HG03159 (cell line): ENCODE measurements around the gene TWF2.
A peak's percentile ranks its signal among the peaks of the same experiment; 100 is the strongest.

Source experiments
- ATAC-seq: cut with Tn5 transposase; IDR thresholded peaks from one replicate; pipeline ENCODE4 v1.9.1; 2021; ENCODE audit warnings: mild to moderate bottlenecking, moderate library complexity; ENCODE audit not compliant: unreplicated experiment

The TWF2 gene

DNA sequence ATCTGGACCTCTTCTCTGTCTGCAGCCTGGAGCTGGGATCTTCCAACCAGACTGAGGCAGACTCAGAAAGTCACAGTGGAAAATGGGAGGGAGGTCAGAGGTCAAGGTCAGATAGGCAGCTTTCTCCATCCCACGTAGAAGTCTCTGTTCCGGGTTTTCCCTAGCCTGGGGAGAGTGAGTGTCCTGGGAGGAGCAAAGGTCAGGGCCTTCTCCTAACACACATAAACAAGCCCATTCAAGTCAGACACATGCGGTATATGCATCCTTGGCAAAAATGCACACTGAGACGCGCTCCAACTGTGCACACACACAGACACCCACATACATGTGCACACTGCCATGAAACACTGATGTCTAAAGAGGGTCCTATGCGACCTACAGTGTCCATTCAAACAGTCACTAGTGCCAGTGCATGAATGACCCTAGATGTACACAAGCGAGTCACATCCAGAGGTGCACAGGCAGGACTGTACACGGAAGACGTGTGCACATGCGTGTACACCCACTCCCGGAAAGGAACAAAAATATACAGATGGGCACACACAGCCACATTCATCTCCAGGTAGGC, 681 bp downstream of the TWF2 start:
- no peak for ATAC-seq

DNA sequence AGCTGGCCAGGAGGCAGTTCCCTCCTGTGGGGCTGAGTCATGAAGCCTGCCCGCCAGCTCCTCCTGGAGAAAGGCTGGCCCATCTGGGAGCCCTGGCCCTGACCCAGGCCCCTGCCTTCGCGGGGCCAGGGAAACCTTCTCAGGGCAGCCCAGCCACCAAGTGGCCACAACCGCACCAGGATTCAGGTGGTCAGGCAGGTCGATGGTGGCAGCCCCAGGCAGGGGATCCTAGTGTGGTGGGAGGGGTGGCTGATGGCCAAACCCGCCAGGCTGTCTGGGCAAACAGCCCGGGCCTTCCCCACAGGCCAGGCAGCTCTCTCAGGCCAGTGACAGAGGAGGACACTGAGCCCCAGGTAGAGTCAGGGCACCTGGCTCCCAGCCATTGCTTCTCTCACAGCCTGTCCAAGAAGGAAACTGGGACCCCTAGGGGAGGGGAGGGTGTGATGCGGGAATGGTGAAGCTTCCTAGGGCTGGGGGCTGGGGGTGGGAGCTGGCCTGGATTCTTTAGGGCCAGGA, 1.2 kb downstream of the TWF2 start:
- no peak for ATAC-seq

DNA sequence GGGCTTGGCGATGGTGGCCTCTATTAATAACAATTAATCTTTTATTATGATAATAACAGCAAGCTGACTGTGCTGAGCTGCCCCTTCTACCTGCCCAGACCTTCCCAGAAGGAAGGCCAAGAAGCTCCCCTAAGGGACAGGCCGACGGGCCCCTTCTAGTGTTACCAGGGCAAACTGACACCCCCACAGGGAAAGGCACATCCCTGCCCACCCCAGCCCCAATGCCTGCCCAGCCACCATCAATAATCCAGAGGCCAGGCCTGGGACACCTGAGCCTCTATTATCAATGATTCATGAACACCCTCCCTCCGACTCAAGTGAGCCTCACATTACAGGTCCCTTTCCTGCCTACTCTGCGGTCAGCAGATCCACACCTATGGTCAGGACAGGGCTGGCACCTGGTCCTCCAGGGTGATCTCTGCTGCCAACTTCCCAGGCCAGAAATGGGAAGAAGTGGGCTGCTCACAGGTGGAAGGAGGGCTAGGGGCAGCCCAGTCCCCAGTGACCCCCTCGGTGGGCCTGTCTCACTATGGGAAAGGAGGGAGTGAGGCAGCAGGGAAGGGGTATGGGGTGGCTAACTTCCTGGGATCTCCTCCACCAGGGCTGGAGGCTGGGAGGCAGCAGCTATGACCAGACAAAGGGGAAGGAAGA, 1.8 kb downstream of the TWF2 start:
- no peak for ATAC-seq

DNA sequence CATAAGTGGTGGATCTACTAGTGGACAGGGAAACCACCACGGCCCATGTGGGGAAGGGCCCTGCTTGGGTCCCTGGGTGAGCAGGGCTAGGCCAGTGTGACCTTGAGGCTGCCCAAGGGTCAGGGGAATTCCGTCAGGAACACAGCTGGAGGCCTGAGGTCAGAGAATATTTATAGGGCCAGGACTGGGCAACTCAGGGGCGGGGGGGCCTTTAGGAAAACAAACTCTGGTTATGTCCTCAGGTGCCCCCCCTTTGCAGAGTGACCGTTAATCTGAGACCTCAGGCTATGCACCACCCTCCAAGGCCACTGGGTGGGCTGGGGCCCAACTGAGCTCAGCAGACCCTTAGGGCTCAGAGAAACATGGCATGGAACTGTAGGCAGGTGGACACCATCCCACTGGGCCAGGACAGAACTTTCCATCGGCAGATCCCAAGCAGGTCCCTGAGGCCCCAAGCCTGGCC, 2.5 kb downstream of the TWF2 start:
- no peak for ATAC-seq

DNA sequence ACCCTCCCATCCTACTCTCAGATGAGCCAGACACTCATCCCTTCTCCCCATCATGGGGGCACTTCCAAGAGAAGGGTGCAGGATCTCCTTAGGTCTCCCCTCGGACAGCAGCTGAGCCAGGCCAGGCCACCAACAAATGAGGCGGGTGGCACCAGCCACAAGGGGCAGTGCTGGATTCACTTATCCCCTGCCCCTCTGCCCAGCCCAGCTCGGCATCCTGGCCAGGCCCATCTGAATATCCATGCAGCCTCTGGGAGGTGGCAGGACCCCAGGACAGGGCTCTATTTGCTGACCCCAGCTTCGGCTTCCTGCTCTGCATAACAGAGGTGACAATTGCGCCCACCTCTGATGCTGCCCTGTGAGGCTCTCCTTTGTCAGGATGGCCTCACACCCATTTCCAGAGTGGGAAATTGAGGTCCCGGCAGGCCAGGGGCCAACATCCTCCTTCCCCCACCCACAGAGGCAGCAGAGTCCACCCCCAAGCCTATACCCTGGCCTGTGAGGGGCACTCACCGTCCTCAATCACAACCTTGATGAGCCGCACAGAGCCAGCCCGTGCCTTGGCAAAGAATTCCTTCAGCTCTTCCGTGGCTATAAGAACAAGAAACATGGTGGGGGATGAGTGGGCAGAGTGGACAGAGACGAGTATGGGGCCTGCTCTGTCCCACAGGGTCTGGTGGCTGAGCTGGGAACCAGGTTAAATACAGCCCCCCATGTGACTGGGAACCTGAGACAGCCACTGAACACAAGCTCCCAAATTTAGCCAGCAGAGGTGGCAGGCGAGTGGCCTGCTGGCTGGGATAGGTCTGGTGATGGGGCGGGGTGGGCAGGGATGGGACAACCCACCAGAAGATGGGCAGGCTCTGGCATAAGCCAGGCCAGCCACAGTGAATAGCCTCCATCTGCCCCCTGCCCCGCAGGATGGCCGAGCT, 4.2 kb downstream of the TWF2 start:
- ATAC-seq = no peak

DNA sequence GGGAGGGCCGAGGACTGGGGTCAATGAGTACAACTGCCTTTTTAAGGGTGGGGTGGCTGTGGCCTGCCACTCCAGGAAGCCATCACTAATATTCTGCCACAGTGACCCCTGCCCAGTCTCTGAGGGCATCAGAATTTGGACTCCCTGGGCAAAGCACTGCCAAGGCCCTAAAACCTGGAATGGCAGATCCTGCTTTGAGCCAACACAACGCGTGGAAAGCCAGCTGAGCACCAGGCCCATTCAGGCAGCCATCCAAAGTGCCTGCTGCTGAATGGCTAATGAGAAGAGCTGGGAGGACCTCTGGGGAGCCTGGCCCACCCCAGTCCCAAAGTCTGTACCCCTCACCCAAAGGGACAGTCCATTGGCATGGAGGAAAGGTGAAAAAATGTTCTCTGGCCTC, 5.0 kb downstream of the TWF2 start:
- ATAC-seq = no peak

DNA sequence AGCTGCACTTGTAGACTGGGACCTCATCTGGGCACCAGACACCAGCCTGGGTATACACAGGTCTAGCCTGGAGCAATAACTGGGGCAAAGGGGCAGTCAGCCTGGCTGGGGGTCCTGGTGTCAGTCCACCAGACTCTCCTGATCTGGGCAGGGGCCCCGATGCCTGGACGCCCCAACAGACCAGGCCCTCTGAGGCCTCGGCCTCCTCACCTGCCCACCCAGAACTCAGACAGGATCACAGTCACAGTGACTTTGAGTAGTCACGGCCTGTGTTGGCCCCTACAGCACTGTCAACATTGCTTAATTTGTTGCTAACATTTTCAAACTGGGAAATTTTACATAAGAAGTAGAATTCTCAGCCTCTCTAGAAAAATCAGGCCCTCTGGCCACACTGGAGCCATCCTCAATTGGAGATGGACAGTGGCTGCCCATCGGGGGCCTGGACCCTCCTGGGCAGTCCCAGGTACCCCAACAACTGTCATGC, 5.8 kb downstream of the TWF2 start:
- ATAC-seq = no peak

DNA sequence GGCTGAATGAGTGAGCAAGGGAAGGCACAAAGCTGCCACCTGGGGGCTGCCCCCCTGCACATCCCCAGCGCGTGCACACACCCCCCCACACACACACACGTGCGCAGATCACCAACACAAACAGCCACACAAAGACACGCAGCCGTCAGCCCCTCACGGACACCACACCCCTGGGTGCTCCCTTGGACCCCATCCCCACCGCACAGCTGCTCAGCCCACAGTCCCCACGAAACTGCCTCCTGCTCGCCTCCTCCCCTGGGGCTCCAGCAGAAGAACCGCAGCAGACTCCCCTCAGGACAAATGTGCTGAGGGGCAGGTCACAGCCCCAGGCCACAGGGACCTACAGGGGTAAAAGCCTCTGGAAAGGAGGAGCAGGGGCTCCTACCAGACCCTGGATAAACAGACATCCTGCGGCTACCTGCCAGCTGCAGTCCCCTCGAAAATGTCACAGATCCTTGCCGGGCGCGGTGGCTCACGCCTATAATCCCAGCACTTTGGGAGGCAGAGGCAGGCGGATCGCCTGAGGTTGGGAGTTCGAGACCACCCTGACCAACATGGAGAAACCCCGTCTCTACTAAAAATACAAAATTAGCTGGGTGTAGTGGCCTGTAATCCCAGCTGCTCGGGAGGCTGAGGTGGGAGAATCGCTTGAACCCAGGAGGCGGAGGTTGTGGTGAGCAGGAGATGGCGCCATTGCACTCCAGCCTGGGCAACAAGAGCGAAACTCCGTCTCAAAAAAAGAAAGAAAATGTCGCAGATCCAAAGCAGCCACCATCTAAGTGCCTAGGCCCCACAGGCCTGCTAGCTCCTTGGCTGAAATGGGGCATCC, 6.5 kb downstream of the TWF2 start:
- ATAC-seq = no peak

DNA sequence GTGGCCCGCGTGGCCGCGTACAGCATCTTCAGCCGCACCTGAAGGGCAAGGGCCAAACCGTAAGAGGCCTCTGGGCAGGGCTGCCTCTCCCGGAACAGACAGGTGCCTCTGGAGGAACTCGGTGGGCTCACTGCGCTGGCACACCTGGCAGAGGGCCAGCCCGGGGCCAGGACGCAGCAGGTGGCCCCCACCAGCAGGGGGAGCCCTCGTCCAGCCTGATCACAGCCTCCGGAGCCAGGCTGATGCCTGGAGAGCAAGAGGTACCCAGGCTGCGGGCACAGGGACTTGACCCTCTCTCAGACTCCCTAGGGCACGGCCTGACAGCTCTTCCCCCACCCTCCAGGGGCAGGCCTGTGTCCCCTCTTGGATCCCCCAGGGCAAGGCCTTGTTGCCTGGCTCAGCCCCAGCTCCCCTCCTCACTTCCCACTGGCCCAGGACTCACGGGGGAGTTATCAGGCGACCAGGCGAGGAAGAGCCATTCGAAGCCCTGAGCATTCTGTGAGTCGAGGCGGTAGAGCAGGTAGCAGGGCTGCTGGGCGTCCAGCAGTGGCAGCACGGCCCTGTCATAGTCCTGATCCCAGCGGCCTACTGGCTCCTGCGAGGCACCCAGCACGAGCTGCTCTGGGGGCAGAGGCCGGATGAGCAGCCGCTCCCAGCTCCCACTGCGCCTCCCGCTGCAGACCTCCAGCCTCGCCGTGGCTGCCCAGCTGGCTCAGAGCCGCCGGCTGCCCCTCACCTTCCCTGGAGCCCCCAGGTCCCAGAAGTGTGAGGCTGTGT, 7.3 kb downstream of the TWF2 start:
- ATAC-seq = no peak

DNA sequence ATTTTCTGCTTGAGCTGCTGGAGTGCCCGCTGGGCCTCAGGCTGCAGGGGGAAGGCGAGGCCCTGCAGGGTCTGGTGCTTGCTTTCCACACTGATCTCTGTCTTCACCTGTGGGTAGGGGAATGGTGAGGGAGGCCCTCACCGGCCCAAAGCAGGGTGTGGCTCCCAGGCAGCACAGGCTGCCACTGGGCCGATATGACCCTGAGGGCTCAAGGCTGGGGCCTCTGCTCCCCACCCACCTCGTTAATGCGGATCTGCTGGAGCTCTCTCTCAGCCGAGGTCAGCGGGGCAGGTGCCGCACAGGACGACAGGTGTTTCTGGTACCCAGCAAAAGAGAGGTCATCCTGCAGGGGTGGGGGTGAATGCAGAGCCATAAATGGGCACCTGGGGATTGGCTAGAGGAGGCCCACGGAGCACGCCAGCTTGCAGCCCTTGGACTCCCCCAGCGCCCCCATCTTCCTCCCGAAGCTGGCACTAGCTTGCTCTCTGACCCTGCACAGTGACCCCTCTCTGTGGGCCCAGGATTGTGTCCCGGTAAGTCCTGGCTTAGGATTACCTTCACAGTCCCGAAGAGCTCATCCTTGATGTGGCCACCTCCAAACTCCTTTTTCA, 8.0 kb downstream of the TWF2 start:
- no peak for ATAC-seq

DNA sequence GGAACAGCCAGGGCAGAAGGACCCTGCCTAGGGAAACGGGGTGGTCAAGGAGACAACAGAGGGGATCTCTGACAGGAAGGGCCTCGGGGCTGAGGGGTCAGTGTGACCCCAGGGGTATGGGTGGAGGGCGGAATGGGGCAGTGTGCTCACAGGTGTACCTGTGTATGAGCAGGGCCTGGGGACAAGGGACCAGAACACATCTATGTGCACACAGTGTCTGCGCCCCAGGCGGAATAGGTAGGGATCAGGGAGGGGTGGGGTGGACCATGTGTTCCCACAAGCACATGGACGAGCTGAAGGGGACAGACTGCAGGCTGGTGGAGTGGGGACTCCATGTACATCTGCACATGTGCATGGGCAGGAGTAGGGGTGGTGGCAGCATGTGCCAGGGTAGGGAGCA, 8.5 kb downstream of the TWF2 start:
- ATAC-seq = no peak

DNA sequence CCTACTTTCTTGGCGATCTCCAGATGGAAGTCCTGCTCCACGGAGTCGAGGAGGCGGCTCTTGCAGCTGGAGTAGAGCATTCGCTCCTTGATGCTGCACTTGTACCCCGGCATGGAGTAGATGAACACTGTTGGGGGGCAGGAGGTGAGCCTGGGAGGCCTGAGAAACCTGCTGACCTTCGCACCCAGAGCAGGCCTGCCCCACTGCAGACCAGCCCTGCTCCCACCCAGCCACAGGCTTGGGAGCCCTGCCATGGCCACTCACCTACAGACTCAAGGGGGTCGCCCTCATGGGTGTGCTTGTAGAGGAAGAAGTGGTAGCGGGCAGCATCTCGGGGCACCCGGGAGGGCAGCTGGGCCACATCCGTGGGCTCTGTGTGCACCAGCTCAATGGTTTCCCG, 9.3 kb downstream of the TWF2 start:
- ATAC-seq = no peak

DNA sequence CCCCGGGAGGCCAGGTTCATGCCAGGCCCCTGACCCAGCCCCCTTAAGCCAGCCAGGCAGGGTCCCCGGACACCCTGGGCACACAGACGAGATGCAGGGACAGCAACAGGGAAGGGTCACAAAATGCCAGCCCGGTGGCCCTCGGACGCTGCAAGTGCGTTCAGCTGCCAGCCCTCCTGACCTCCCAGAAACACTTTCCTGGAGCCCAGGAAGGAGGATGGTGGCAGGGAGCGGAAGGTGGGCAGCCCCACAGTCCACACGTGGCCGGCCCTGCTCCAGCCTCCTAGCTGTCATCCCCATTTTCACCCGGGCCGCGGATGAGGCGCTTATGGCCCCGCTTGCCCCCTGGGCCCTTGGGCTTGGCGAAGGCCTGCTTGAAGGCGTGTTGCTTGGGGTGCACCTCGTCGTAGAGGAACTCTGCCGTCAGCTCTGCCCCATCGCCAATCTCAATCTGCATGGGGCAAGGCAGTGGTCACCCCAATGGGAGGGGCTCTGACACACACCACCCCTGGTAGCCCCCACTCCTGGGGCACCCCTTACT, 10.1 kb downstream of the TWF2 start:
- ATAC-seq = no peak

DNA sequence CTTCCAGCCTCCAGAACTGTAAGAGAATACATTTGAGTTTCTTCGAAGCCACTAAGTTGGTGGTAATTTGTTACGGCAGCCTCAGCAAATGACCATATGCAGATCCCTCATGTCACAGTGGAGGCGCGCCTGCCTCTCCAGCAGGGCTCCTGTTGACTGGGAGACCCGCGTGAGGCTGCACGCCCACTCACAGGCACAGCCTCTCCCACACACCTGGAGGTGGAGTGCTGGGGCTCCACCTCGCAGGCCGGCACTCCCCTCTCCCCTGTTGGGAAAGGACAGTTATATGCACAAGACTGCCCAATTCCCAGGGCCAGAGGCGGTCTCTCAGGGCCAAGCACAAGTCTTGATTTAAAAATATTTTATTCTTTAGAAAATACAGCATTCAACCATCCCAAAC, 10.7 kb downstream of the TWF2 start:
- ATAC-seq = no peak

DNA sequence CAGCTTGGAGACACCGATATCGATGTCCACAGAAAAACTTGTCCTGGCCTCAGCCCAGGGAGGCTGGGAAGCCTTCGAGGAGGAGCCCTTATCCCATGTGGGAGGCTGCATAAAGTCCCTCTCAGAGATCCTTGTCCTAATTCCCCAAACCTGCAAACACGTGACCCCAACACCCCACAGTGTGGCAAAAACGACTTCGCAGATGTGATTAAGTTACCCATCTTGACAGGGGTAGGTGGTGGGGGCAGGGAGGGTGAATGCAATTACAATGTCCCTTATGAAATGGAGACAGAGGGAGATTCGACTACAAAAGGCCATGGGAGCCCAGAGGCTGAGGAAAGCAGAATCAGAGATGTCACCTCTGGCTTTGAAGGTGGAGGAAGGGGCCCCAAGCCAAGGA, 11.2 kb downstream of the TWF2 start:
- no peak for ATAC-seq

DNA sequence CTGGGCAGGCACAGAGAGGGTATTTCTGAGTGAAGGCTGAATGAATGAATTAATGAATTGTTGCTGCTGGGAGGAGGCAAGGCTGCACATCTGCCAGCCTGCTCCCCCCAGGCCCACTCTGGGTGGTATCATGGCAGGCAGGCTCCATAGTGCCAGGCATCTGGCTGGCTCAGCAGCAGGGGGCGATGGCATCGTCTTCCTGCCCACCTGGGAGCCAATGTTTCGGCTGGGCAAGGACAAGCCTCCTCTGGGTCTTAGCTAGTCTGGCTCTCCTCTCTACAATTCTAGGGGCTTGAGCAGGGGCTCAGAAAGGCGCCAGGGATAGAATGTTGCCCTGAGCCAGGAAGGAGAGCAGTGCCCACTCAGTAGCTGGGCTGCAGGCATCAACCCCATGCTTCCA, 11.8 kb downstream of the TWF2 start:
- ATAC-seq = no peak

DNA sequence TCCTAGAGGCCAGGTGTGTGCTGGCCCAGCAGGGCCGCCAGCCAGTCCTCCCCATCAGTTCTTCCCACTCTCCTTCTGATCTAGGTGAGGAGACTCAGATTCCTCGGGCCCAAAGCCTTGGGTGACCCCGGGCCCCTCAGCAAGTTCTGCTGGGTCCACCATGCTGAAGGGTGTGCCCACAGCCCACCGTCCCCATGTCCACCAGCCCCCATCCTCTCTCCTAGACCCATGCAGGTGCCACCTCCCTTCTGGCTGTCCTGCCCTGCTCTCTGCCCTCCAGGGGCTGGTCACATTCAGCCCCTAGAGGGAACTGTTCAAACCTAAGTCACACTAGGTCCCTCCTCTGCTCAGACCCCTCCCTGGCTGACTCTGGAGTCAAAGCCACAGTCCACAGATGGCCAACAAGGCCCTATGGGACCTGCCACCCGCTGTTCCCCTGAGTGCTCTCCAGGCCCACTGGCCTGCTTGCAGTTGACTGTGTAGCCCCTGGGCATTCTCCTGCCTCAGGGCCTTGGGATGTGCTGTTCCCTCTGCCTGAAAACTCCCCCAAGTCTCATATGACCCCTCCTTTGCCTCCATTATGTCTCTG, 12.6 kb downstream of the TWF2 start:
- ATAC-seq = no peak

DNA sequence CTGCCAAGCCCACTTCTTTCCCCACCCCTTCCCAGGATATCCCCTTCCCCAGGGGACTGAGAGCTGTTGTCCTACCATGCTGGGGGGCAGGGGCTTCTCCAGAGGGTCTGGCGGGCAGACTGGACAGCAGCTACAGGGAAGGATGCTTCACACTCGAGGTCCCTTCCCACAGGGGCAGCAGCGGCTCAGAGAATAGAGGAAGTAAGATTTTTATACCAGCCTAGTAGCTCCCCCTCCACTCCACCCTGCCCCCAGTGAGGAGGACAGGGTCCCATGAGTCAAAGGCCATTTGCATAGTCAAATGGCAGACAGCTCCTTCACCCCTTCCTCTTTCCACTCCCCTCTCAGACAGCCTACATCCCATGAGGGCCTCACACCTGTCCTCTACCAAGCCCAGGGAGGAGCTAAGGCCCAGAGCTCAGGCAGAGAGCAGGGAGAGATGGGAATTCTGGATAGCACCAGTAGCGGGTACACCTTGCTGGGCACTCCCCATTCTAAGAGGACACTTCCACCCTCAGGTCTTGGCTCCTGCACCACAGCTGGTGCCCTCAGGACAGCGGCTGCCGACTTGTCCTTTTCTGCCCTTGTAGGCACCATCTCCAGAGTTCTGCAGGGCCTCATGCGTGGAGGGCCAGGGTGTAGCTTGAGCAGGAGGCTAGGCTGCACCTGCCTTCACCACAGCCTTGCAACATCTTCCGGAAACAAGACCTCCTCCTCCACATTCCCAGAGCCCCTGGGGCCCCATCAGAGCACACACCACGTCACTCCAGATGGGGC, 13.3 kb downstream of the TWF2 start, which contains the start of gene TLR9:
TSS of gene TLR9 (minus strand) at position 194 of the 777 bp plus-strand sequence. CDS start at position 78, 116 bp downstream.
- ATAC-seq = peak; percentile 76
